Measurements from ENCODE around the gene STAT1.

GRCh38 chr2:191012346-191012745, 1.6 kb downstream of the STAT1 start:
- TF ChIP-seq POLR2A (IDR thresholded peaks at IDR 0.05) (no peak), CTCF (IDR thresholded peaks at IDR 0.05) (no peak)
